BJ (cell line): Measurements from ENCODE around the gene CFAP161. TPM values are rescaled to one million over a fixed set of nuclear protein-coding genes. Genes with fewer than 3 reads are reported as not detected.

Experiments
- CTCF ChIA-PET: fragments of 350-600 bp; formaldehyde crosslinking; extraction: SDS; loops from one replicate; lab custom pipeline; 2021; ENCODE audit warnings: antibody characterized with exemption, inconsistent platforms; lab: Yijun Ruan, JAX
- POLR2A ChIA-PET: fragments of 300-600 bp; sonication (Branson Sonifier 250); formaldehyde crosslinking; extraction: SDS; loops from one replicate; lab custom pipeline; 2021; ENCODE audit warnings: antibody characterized with exemption; lab: Charles Lee
- DNase-seq: peaks from one replicate; pipeline ENCODE4 v3.0.0-alpha.2; 2011; ENCODE audit warnings: low read depth
- H3K27me3 ChIP-seq: 2 replicates; pipeline ENCODE4 v1.6.0; 2011; ENCODE audit warnings: low read length; ENCODE audit not compliant: control insufficient read depth, insufficient read depth
- H3K36me3 ChIP-seq: 2 replicates; pipeline ENCODE4 v1.5.1; 2011; ENCODE audit warnings: low read length; ENCODE audit not compliant: control insufficient read depth, insufficient read depth
- H3K4me3 ChIP-seq: 2 replicates; pipeline ENCODE4 v1.5.1; 2011; ENCODE audit warnings: low read depth, mild to moderate bottlenecking, control low read depth, low read length
- polyA plus RNA-seq: library from polyadenylated mRNA; depleted of rRNA; stranded (reverse); fragments of >200 nt; gene quantifications from 2 replicates; pipeline ENCODE4 v1.2.3, GENCODE V29; 2011
- TF ChIP-seq, protein P1 (sequence below): IDR thresholded peaks from 2 replicates; pipeline ENCODE4 v1.5.1; 2011; ENCODE audit warnings: low read depth, mild to moderate bottlenecking, control low read depth, inconsistent platforms, low read length, moderate library complexity; ENCODE audit not compliant: insufficient read depth

The CFAP161 gene
- polyA plus RNA-seq, 1 experiment, result not detected

DNA sequence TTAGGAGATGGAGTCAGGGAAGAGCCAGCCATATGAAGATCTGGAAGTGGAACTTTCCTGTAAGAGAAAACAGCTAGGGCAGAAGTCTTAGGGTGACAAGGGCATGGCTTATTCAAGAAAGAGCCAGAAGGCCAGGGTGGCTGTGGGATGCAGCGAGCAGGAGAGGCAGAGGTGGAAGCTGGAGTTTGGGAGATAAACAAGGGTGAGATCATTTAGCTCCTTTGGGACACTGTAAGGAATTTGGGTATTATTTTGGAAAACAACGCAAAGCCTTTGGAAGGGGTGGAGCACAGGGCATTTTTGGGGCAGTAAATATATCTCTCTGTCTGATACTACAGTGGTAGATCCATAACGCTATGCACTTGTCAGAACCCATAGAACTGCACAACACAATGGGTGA is 57.6 kb downstream of the CFAP161 start:
- TF ChIP-seq, protein P1, sequence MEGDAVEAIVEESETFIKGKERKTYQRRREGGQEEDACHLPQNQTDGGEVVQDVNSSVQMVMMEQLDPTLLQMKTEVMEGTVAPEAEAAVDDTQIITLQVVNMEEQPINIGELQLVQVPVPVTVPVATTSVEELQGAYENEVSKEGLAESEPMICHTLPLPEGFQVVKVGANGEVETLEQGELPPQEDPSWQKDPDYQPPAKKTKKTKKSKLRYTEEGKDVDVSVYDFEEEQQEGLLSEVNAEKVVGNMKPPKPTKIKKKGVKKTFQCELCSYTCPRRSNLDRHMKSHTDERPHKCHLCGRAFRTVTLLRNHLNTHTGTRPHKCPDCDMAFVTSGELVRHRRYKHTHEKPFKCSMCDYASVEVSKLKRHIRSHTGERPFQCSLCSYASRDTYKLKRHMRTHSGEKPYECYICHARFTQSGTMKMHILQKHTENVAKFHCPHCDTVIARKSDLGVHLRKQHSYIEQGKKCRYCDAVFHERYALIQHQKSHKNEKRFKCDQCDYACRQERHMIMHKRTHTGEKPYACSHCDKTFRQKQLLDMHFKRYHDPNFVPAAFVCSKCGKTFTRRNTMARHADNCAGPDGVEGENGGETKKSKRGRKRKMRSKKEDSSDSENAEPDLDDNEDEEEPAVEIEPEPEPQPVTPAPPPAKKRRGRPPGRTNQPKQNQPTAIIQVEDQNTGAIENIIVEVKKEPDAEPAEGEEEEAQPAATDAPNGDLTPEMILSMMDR, result no peak
- POLR2A ChIA-PET, result no interaction called here
- no peak for DNase-seq
- H3K27me3 ChIP-seq, result no peaks in the 10 kb centered on the region
- no peaks in the 10 kb centered on the region for H3K36me3 ChIP-seq
- no peak overlapping the region for H3K4me3 ChIP-seq
- CTCF ChIA-PET, result interaction anchor here (1.0 to 1.4 kb wide), 2 partner anchors 19 to 74 kb away, joined by 3 to 5 read pairs; no protein-coding TSS in a partner anchor

DNA sequence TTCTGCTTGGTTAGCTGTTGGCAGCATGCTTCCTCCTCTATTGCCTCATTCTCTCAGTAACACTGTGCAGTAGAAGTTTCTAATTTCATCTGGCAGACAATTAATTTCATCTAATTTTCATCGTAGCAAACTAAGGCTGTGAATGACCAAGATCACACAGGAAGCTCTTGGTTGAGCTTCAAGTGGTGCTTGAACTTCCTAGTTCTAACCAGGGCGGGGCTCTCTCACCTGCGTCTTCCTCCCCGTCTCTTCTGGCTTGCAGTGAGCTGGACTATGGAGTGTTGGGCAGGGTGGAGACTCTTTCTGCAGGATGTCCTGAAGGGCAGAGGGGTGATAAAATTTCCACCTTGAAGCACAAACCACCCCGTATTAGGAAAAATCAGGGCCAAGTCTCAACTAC is 60.7 kb downstream of the CFAP161 start:
- Histone ChIP-seq H3K27me3 (peaks cover 2% of the 10 kb centered on the region), H3K4me3 (no peak overlapping the region), H3K36me3 (no peaks in the 10 kb centered on the region)
- POLR2A ChIA-PET, result no interaction called here
- no peak for DNase-seq
- CTCF ChIA-PET, result interaction anchor here (0.8 to 1.1 kb wide), 2 partner anchors 20 to 39 kb away, joined by 3 read pairs; no protein-coding TSS in a partner anchor
- TF ChIP-seq, protein P1, result no peak

DNA sequence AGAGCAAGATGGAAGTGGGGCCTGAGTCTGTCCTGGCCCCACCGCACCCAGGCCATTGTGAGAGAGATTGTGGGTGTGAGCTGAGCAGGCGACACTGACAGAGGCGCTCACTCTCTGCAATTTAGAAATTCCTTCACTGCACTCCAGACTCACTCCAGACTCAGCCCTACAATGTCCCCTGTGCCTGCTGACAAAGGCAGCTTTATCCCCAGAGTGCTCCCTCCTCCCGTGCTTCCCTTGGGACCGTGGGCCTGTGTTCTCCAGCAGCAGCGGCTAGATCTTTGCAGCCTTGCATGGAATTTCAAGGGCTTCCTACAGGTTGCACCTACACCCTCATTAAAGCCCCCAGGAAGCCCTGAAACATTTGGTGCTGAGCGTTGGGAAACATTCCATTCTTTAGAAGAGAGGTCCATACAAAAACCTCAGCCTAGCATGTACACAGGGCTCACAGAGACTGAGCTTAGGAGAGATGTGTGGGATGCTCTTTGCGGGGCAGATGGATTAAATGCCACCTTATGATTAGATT is 61.3 kb downstream of the CFAP161 start:
- H3K4me3 ChIP-seq, result no peak overlapping the region
- no peaks in the 10 kb centered on the region for H3K36me3 ChIP-seq
- TF ChIP-seq, protein P1, result no peak
- ChIA-PET POLR2A (no interaction called here), CTCF (interaction anchor here (0.8 kb wide), 1 partner anchor 19 kb away, joined by 3 read pairs; no protein-coding TSS in a partner anchor)
- DNase-seq, result no peak
- H3K27me3 ChIP-seq, result peaks cover 2% of the 10 kb centered on the region

DNA sequence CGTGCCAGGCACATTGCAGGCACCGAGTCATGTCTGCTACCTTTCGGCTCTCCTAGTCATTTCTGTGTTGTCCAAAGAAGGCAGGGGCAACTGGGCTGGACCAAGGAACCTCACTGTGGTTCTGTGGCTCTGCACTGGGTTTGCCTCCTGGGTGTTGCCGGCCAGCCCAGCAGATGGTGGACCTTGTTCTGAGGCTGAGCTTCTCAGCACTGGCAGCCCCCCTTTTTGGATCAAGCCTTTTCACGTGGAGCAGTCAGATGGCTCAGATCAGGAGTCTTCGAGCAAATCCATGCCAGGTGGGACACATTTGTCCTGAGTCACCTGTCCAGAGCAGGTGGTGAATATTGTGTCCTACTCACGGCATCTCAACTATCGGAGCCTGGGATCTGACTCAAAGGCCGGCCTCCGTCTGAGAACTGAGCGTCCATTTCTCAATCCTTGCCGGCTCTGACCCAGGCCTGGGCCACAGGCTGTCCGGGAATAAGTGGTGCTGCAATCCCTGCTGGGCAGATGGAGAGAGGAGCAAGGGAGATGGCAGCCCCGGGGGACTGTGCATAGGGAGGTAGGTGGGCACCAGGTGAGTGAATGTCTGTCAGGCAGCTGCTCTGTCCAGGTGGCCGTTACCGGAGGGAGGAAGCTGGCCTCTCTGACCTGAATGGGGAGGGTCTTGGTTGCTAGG is 62.6 kb downstream of the CFAP161 start, which contains the start of gene IL16:
Gene IL16 (plus strand): TSS at position 304 of the 679 bp plus-strand sequence. CDS start 28,521 bp downstream, outside the sequence.
- Histone ChIP-seq H3K36me3 (no peaks in the 10 kb centered on the region), H3K27me3 (peaks cover 2% of the 10 kb centered on the region), H3K4me3 (no peak within 1 kb of the TSS)
- ChIA-PET CTCF (no interaction called here), POLR2A (no interaction called here)
- TF ChIP-seq, protein P1, result no peak
- no peak for DNase-seq

DNA sequence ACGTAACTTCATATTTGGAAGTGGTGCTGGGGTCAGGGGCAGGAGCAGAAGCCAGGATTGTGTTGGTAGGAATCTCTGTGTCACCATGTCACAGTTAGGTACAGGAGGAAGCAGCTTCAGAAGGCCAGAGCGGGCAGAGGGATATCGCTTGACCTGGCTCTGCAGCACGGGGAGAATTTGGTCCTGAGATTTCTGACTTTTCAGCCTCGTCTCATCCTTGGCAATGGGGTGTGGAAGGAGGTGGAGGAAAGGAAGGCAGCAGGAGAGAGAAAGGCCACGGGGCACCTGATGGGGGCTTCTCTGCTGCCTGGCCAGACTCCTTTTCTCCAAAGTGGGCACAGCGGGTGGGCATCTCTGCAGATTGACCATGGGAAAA is 63.2 kb downstream of the CFAP161 start:
- H3K4me3 ChIP-seq, result no peak overlapping the region
- no peak for DNase-seq
- TF ChIP-seq, protein P1, result no peak
- ChIA-PET POLR2A (no interaction called here), CTCF (no interaction called here)
- peaks cover 2% of the 10 kb centered on the region for H3K27me3 ChIP-seq
- no peaks in the 10 kb centered on the region for H3K36me3 ChIP-seq
